ENCODE results near the gene SCAPER. TPM values are rescaled to one million over a fixed set of nuclear protein-coding genes. Genes with fewer than 3 reads are reported as not detected.

Gene SCAPER
- total RNA-seq, 1 experiment from 2014 or later, result 7.4 TPM

DNA sequence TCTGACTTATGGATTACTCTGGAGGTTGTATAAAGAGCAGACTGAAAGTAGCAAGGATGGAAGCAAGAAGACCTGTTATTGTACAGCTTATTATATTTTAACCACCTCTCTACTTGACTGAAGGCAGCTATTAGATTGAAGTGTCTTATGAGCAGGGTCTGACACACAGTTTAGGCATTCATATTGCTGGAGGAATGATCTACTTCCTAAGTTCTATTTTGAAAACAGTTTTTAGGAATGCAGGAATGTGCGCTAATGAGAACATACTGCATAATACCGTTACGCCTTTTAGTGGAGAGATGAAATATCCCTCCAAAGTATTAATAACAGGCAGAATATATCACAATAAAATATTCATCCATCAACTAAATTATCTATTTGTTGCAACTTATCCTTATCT lies 375.2 kb downstream of the SCAPER start:
- H3K4ac ChIP-seq (ENCODE audit: low read depth, low read length), result no peak overlapping the region
- no peaks in the 10 kb centered on the region for H3K9me3 ChIP-seq (ENCODE audit: control insufficient read depth, low read depth, low read length)
- no peak overlapping the region for H3K4me3 Mint-ChIP-seq
- no peak overlapping the region for H4K8ac ChIP-seq (replicated peaks; ENCODE audit: insufficient read length, low read depth, low read length)
- no peak overlapping the region for H3K27ac ChIP-seq (ENCODE audit: insufficient read length, low read depth, low read length)
- no peak overlapping the region for H2AK5ac ChIP-seq (ENCODE audit: insufficient read length, low read length)
- no peak overlapping the region for H3K9ac ChIP-seq (ENCODE audit: extremely low read depth, insufficient read length, low read length)
- no peak for DNase-seq
- H3K23me2 ChIP-seq (ENCODE audit: insufficient read length, low read depth, low read length, poor library complexity, severe bottlenecking), result no peaks in the 10 kb centered on the region
- no CpG with 5 or more reads among the region's 3 CpGs for WGBS (ENCODE audit: extremely low coverage, insufficient read length, low lambda C conversion rate)
- H3K56ac ChIP-seq (ENCODE audit: insufficient read length, low read depth, low read length), result no peak overlapping the region
- no peak overlapping the region for H2BK120ac ChIP-seq (ENCODE audit: low read depth, low read length, poor library complexity, severe bottlenecking)
- H3K36me3 Mint-ChIP-seq (ENCODE audit: insufficient read depth in 1 of 3, low read depth in 3 of 3), result no peaks in the 10 kb centered on the region
- TF ChIP-seq, protein P1, sequence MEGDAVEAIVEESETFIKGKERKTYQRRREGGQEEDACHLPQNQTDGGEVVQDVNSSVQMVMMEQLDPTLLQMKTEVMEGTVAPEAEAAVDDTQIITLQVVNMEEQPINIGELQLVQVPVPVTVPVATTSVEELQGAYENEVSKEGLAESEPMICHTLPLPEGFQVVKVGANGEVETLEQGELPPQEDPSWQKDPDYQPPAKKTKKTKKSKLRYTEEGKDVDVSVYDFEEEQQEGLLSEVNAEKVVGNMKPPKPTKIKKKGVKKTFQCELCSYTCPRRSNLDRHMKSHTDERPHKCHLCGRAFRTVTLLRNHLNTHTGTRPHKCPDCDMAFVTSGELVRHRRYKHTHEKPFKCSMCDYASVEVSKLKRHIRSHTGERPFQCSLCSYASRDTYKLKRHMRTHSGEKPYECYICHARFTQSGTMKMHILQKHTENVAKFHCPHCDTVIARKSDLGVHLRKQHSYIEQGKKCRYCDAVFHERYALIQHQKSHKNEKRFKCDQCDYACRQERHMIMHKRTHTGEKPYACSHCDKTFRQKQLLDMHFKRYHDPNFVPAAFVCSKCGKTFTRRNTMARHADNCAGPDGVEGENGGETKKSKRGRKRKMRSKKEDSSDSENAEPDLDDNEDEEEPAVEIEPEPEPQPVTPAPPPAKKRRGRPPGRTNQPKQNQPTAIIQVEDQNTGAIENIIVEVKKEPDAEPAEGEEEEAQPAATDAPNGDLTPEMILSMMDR (conservative IDR thresholded peaks at IDR 0.05), result no peak
- no peaks in the 10 kb centered on the region for H3K79me1 ChIP-seq (ENCODE audit: insufficient read depth, low read depth, low read length, poor library complexity, severe bottlenecking)
- H3K4me2 ChIP-seq (ENCODE audit: insufficient read depth, insufficient read length, low read length), result no peak overlapping the region
- H3K27me3 ChIP-seq (ENCODE audit: insufficient read depth, low read length), result no peaks in the 10 kb centered on the region
- no peak overlapping the region for H2AFZ ChIP-seq (ENCODE audit: low read length)
- no peaks in the 10 kb centered on the region for H4K20me1 ChIP-seq (ENCODE audit: control insufficient read depth, insufficient read depth, insufficient read length)
- no peak overlapping the region for H2BK15ac ChIP-seq (ENCODE audit: low read depth, low read length)
- H2BK5ac ChIP-seq (ENCODE audit: insufficient read length, low read length), result no peak overlapping the region
- H4K5ac ChIP-seq (ENCODE audit: insufficient read length, low read depth, low read length), result no peak overlapping the region
- no peaks in the 10 kb centered on the region for H3K9me3 Mint-ChIP-seq
- H3K18ac ChIP-seq (ENCODE audit: insufficient read length, low read depth, low read length), result no peak overlapping the region
- no peak overlapping the region for H3K14ac ChIP-seq (ENCODE audit: insufficient read depth, low read length)
- no peak overlapping the region for H3T11ph ChIP-seq (ENCODE audit: low read length)
- H3K4me1 Mint-ChIP-seq, result no peaks in the 10 kb centered on the region
- no peaks in the 10 kb centered on the region for H3K4me1 ChIP-seq (ENCODE audit: insufficient read depth, low read length)
- no peak overlapping the region for H2BK12ac ChIP-seq (ENCODE audit: insufficient read length, low read depth, low read length)
- no peak overlapping the region for H3K23ac ChIP-seq (ENCODE audit: insufficient read length, low read depth, low read length)
- H3K79me2 ChIP-seq (ENCODE audit: insufficient read depth, low read length), result no peaks in the 10 kb centered on the region
- H2BK20ac ChIP-seq (ENCODE audit: low read depth, low read length, poor library complexity, severe bottlenecking), result no peak overlapping the region
- no peak overlapping the region for H4K91ac ChIP-seq (ENCODE audit: insufficient read length, low read depth, low read length)
- no peaks in the 10 kb centered on the region for H3K27me3 Mint-ChIP-seq (ENCODE audit: low read depth)
- H3K27ac Mint-ChIP-seq, result no peak overlapping the region

All from H9 (cell line).